Ascending aorta (tissue), 2 donors: ENCODE data around the gene RUFY1. TPM values are rescaled to one million over a fixed set of nuclear protein-coding genes. Genes with fewer than 3 reads are reported as not detected.

Experiments used
- DNase-seq, 2 donors: peaks; one replicate each; pipeline ENCODE4 v3.0.0-alpha.2; 2019; ENCODE audit warnings: low spot score in 2 of 2
- H3K27ac ChIP-seq, 2 donors: fragments of 200-600 bp; sonication (generic); one replicate each; pipeline ENCODE4 v1.5.1; 2016 to 2017; ENCODE audit warnings: mild to moderate bottlenecking in 1 of 2
- H3K27me3 ChIP-seq: fragments of 200-600 bp; sonication (generic); one replicate; pipeline ENCODE4 v1.5.1; 2017
- H3K36me3 ChIP-seq, 2 donors: fragments of 200-600 bp; sonication (generic); one replicate each; pipeline ENCODE4 v1.5.1; 2016
- H3K4me1 ChIP-seq, 2 donors: fragments of 200-600 bp; sonication (generic); one replicate each; pipeline ENCODE4 v1.5.1; 2016 to 2017; ENCODE audit warnings: mild to moderate bottlenecking in 1 of 2
- H3K4me3 ChIP-seq, 2 donors: fragments of 200-600 bp; sonication (generic); one replicate each; pipeline ENCODE4 v1.5.1; 2016 to 2017; ENCODE audit warnings: mild to moderate bottlenecking in 1 of 2
- H3K9me3 ChIP-seq, 2 donors: fragments of 200-600 bp; sonication (generic); one replicate each; pipeline ENCODE4 v1.5.1; 2016
- CTCF ChIP-seq, 3 experiments: fragments of 200-600 bp in 2 of 3; fragments of 450-650 bp in 1 of 3; sonication (generic) in 2 of 3; IDR thresholded peaks; one replicate each; pipeline ENCODE4 v1.5.1; 2016 to 2019; ENCODE audit warnings: antibody characterized with exemption in 3 of 3, mild to moderate bottlenecking in 1 of 3, moderate library complexity in 1 of 3
- intact Hi-C: fragments of 100-400 bp; cut with DNase I; formaldehyde crosslinking; loops from one replicate; pipeline ENCODE4 v1.15.1; 2023
- total RNA-seq: library from RNA; depleted of rRNA; stranded (reverse); fragments of >200 nt; gene quantifications from one replicate; pipeline ENCODE4 v1.1.0, GENCODE V29; 2016

The RUFY1 gene
- total RNA-seq, 1 donor from 2014 or later = 12.2 TPM

DNA sequence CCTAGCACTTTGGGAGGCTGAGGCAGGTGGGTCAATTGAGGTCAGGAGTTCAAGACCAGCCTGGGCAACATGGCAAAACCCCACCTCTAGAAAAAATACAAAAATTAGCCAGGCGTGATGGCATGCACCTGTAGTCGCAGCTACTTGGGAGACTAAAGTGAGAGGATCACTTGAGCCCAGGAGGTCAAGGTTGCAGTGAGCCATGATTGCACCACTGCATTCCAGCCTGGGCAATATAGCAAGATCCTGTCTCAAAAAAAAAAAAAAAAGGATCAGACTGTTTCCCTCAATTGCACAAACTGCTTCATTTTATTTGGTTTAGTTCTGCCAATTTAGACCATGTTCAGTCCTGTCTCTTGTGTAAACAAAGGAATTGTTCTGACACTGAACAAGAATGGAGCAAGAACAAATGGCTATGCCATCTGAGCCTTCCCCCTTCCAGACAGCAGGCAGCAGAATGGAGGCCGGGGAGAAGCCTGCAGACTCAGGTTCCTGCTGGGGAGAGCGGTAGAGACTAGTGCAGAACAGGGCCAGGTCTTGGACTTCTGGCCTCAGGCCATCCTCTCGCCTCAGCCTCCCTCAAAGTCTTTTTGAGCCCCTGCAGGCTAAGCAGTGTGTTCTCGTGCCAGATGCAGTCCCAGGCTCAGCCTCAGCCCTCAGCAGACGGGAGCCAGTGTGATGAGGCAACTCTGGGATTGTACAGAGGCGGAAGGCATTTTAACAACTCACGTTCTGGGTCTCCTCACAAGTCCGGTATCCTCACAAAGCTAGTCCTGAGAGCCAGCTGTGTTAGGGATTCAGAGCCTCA, 54.9 kb downstream of the RUFY1 start:
- Histone ChIP-seq H3K27me3 (no peaks in the 10 kb centered on the region), H3K27ac (no peak overlapping the region), H3K36me3 (peaks cover 63 to 83% of the 10 kb centered on the region in 2 donors), H3K9me3 (no peaks in the 10 kb centered on the region), H3K4me1 (no peaks in the 10 kb centered on the region), H3K4me3 (no peak overlapping the region)
- no peak for DNase-seq
- TF ChIP-seq CTCF (IDR thresholded peaks at IDR 0.05) = no peak
- intact Hi-C loops = no loop called here

DNA sequence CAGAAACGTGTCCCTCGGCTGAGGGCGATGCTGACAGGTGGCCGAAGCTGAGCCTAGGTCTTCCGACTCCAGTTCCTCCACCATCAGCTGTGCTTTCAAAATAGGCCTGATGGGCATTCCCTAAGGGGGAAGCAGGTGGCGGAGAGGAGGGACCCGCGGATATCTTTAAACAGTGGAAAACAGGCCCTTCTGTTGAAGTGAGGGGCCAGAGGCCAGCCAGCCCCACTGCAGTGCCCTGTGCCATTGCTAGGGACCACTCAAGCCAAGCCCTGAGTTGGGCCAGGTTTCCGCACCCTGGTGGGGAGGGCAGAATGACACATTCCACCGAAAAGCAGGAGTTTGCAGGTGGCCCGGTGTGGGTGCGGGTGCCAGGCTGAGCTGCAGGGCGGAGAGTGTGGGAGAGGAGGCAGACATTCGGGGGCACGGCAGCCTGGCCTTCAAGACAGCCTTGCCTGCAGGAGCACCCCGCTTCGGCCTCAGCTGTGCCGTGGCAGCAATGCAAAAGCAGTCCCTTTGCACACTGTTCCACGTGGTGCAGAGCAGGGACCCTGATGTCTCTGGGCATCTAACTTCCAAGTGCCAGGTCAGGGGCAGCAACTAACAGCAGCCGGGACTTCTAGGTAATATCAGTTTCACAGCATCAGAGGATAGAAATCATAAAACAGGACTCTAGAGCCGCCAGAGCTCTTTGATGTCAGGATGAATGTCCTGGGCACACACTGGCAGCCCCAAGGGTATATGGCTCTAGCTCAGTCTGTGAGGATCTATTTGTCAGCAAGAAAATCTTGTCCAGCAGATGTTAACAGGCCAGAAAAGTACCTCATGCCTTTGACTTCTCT, 55.9 kb downstream of the RUFY1 start:
- no peak for TF ChIP-seq CTCF (IDR thresholded peaks at IDR 0.05)
- Histone ChIP-seq H3K9me3 (no peaks in the 10 kb centered on the region), H3K27ac (no peak overlapping the region), H3K4me1 (peaks cover 0 to 2% of the 10 kb centered on the region in 2 donors), H3K27me3 (no peaks in the 10 kb centered on the region), H3K36me3 (peaks cover 68 to 85% of the 10 kb centered on the region in 2 donors), H3K4me3 (no peak overlapping the region)
- intact Hi-C loops = no loop called here
- DNase-seq = no peak

DNA sequence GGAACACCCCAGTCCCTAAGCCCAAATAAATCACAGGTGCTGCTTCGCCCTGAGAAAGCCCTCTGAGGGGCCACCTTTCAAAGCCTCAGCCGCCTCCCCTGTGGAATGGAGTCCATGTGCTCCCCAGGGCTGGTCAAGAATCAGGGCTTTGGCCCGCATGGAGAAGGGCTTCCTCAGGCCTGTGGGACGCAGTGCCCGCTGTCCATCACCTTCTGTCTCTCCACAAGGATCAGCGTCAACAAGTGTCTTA, 56.5 kb downstream of the RUFY1 start:
- Histone ChIP-seq H3K4me3 (no peak overlapping the region), H3K4me1 (peaks cover 0 to 7% of the 10 kb centered on the region in 2 donors), H3K27me3 (no peaks in the 10 kb centered on the region), H3K9me3 (no peaks in the 10 kb centered on the region), H3K27ac (no peak overlapping the region), H3K36me3 (peaks cover 69 to 88% of the 10 kb centered on the region in 2 donors)
- intact Hi-C loops = no loop called here
- no peak for DNase-seq
- TF ChIP-seq CTCF (IDR thresholded peaks at IDR 0.05) = no peak

DNA sequence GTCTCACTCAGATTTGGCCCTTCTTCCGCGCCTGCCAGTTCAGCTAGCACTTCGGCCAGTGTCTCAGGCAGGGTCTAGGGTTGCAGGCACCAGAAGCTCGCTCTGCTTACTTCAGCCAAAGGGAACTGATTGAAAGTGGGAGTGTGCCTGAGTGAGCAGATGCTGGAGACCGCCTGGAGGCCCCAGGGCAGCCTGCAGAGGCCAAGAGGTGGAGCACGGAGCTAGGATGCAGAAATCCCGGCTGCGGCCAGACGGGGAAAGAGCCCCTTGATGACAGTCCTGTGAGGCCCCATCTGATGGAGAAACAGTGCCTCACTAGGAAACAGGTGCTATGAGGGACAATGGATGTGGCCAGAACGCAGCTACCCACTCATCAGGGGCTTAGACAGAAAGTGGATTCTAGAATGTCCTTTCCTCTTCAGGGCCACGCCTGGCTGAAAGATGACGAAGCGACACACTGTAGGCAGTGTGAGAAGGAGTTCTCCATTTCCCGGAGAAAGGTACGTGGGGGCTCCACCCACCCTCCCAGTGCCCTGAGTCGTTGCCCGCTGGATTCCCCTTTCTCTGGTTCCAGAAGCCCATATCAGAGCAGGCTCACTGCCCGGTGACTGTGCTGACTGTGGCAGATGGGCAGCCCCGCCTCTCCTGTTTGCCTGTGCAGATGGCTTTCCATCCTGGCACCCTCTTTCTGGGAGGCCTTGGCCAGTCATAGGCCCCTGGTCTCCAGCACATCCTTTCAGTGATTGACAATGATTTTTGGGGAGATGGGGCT, 57.0 kb downstream of the RUFY1 start:
- no peak for DNase-seq
- H3K4me1 ChIP-seq = peaks cover 0 to 8% of the 10 kb centered on the region in 2 donors
- no peak overlapping the region for H3K4me3 ChIP-seq
- peak overlapping the region in 1 of 2 donors; percentile 14 for H3K27ac ChIP-seq
- no peaks in the 10 kb centered on the region for H3K9me3 ChIP-seq
- intact Hi-C loops = no loop called here
- H3K27me3 ChIP-seq = no peaks in the 10 kb centered on the region
- no peak for TF ChIP-seq CTCF (IDR thresholded peaks at IDR 0.05)
- H3K36me3 ChIP-seq = peaks cover 67 to 85% of the 10 kb centered on the region in 2 donors

- intact Hi-C loops = no loop called here
- no peaks in the 10 kb centered on the region for H3K9me3 ChIP-seq
- H3K36me3 ChIP-seq = peaks cover 64 to 85% of the 10 kb centered on the region in 2 donors
- peaks cover 0 to 8% of the 10 kb centered on the region in 2 donors for H3K4me1 ChIP-seq
- no peak overlapping the region for H3K4me3 ChIP-seq
- no peak for DNase-seq
- peak overlapping the region in 1 of 2 donors; percentile 11 for H3K27ac ChIP-seq
- no peaks in the 10 kb centered on the region for H3K27me3 ChIP-seq
- no peak for TF ChIP-seq CTCF (IDR thresholded peaks at IDR 0.05)
These were observed 57.8 kb downstream of the RUFY1 start for GRCh38 chr5:179608131-179608581.
